Fibroblast of lung (primary cell): ENCODE measurements around the gene ZNF283.

Experiments used
- EZH2 ChIP-seq: IDR thresholded peaks from 2 replicates; pipeline ENCODE4 v1.5.1; 2012; ENCODE audit warnings: low read length, control low read depth, mild to moderate bottlenecking; ENCODE audit errors: missing control alignments
- TF ChIP-seq, protein P1 (sequence below), 2 donors: IDR thresholded peaks in 1 of 2; conservative IDR thresholded peaks in 1 of 2; 1 replicate in 1 of 2; 2 replicates in 1 of 2; pipeline ENCODE4 v1.5.1; 2011 to 2012; ENCODE audit warnings: low read length in 2 of 2, control low read depth in 1 of 2, inconsistent platforms in 1 of 2, low read depth in 1 of 2, mild to moderate bottlenecking in 1 of 2

GRCh38 chr19:43782311-43782660 is 44.8 kb upstream of the ZNF283 start:
- no peak for TF ChIP-seq EZH2
- TF ChIP-seq, protein P1, sequence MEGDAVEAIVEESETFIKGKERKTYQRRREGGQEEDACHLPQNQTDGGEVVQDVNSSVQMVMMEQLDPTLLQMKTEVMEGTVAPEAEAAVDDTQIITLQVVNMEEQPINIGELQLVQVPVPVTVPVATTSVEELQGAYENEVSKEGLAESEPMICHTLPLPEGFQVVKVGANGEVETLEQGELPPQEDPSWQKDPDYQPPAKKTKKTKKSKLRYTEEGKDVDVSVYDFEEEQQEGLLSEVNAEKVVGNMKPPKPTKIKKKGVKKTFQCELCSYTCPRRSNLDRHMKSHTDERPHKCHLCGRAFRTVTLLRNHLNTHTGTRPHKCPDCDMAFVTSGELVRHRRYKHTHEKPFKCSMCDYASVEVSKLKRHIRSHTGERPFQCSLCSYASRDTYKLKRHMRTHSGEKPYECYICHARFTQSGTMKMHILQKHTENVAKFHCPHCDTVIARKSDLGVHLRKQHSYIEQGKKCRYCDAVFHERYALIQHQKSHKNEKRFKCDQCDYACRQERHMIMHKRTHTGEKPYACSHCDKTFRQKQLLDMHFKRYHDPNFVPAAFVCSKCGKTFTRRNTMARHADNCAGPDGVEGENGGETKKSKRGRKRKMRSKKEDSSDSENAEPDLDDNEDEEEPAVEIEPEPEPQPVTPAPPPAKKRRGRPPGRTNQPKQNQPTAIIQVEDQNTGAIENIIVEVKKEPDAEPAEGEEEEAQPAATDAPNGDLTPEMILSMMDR (conservative IDR thresholded peaks at IDR 0.05 in 1 of 2, IDR thresholded peaks at IDR 0.05 in 1 of 2; ENCODE audit: low read depth in 1 of 2, low read length in 2 of 2): no peak
